GM12878 (cell line): ENCODE data around the gene DTD2. TPM values are rescaled to one million over a fixed set of nuclear protein-coding genes. Genes with fewer than 3 reads are reported as not detected.

Experiments used
- CBX3 ChIP-seq: fragments of 200-600 bp; sonication (generic); IDR thresholded peaks from 2 replicates; pipeline ENCODE4 v1.6.1; 2016; ENCODE audit warnings: low read depth, borderline replicate concordance
- CHD2 ChIP-seq: IDR thresholded peaks from 2 replicates; pipeline ENCODE4 v1.6.1; 2011; ENCODE audit warnings: low read depth, low read length, improper control_type of control experiment, borderline replicate concordance
- ESRRA ChIP-seq: IDR thresholded peaks from 2 replicates; pipeline ENCODE4 v1.6.1; 2012; ENCODE audit warnings: mild to moderate bottlenecking, low read length, improper control_type of control experiment
- EZH2 ChIP-seq: IDR thresholded peaks from 2 replicates; pipeline ENCODE4 v1.6.1; 2012; ENCODE audit warnings: low read depth, mild to moderate bottlenecking, control low read depth, inconsistent platforms, low read length, borderline replicate concordance; ENCODE audit not compliant: control insufficient read depth
- GABPA ChIP-seq: IDR thresholded peaks from 2 replicates; pipeline ENCODE4 v1.6.1; 2014; ENCODE audit warnings: antibody characterized with exemption, low read depth, mild to moderate bottlenecking, inconsistent platforms
- HDAC6 ChIP-seq: fragments of 200-600 bp; sonication (generic); IDR thresholded peaks from one replicate; pipeline ENCODE4 v1.8.0; 2017; ENCODE audit warnings: antibody characterized with exemption; ENCODE audit not compliant: unreplicated experiment
- HDGF ChIP-seq: fragments of 450-650 bp; IDR thresholded peaks from 2 replicates; pipeline ENCODE4 v1.6.1; 2016; ENCODE audit warnings: antibody characterized with exemption
- MEF2A ChIP-seq: IDR thresholded peaks from 2 replicates; pipeline ENCODE4 v1.6.1; 2011; ENCODE audit warnings: low read depth, mild to moderate bottlenecking, low read length, moderate library complexity; ENCODE audit not compliant: insufficient read depth
- MYC ChIP-seq: IDR thresholded peaks from 2 replicates; pipeline ENCODE4 v1.6.1; 2011; ENCODE audit warnings: mild to moderate bottlenecking, low read length, moderate library complexity, inconsistent platforms; ENCODE audit not compliant: insufficient read depth, insufficient replicate concordance, insufficient read length, severe bottlenecking
- POLR2AphosphoS5 ChIP-seq: IDR thresholded peaks from 2 replicates; pipeline ENCODE4 v1.6.1; 2011; ENCODE audit warnings: mild to moderate bottlenecking, low read length, inconsistent platforms
- RELB ChIP-seq: fragments of 450-650 bp; IDR thresholded peaks from 2 replicates; pipeline ENCODE4 v1.6.1; 2017; ENCODE audit warnings: low read depth, mild to moderate bottlenecking, moderate library complexity
- SIX5 ChIP-seq: IDR thresholded peaks from 2 replicates; pipeline ENCODE4 v1.6.1; 2011; ENCODE audit warnings: mild to moderate bottlenecking, low read depth, low read length, moderate library complexity; ENCODE audit not compliant: severe bottlenecking
- SMAD1 ChIP-seq: fragments of 450-650 bp; IDR thresholded peaks from 2 replicates; pipeline ENCODE4 v1.6.1; 2018; ENCODE audit warnings: mild to moderate bottlenecking, low read depth; ENCODE audit not compliant: partially characterized antibody
- SREBF1 ChIP-seq: IDR thresholded peaks from 2 replicates; pipeline ENCODE4 v1.6.1; 2012; ENCODE audit warnings: mild to moderate bottlenecking, low read length
- SREBF2 ChIP-seq: IDR thresholded peaks from 2 replicates; pipeline ENCODE4 v1.6.1; 2012; ENCODE audit warnings: mild to moderate bottlenecking, low read length
- SUPT20H ChIP-seq: IDR thresholded peaks from 2 replicates; pipeline ENCODE4 v1.6.1; 2011; ENCODE audit warnings: low read depth, mild to moderate bottlenecking, low read length, moderate library complexity, borderline replicate concordance; ENCODE audit not compliant: control insufficient read depth
- WRNIP1 ChIP-seq: IDR thresholded peaks from 2 replicates; pipeline ENCODE4 v1.6.1; 2011; ENCODE audit warnings: low read depth, low read length, improper control_type of control experiment, borderline replicate concordance
- ZNF384 ChIP-seq: IDR thresholded peaks from 2 replicates; pipeline ENCODE4 v1.6.1; 2012; ENCODE audit warnings: low read depth, mild to moderate bottlenecking, low read length, improper control_type of control experiment, borderline replicate concordance
- ZSCAN29 ChIP-seq: fragments of 450-650 bp; IDR thresholded peaks from 2 replicates; pipeline ENCODE4 v1.6.1; 2017; ENCODE audit warnings: mild to moderate bottlenecking, moderate library complexity
- ZZZ3 ChIP-seq: IDR thresholded peaks from 2 replicates; pipeline ENCODE4 v1.6.1; 2011; ENCODE audit warnings: low read depth; ENCODE audit not compliant: control insufficient read depth, insufficient read length
- polyA plus RNA-seq, 11 experiments: library from polyadenylated mRNA; depleted of rRNA in 4 of 11; unstranded in 6 of 11; stranded (reverse) in 5 of 11; fragments of >200 nt; fragmentation: Nextera tagmentation in 4 of 11; fragmentation: Illumina TruSeq in 1 of 11; extraction: Ambion mirVana in 4 of 11; extraction: Trizol in 1 of 11; gene quantifications; 1 replicate in 1 of 11; 2 replicates in 10 of 11; pipeline versions ENCODE4 v1.2.1 to v1.2.3, GENCODE V29; 2011 to 2016; ENCODE audit warnings: inconsistent platforms in 2 of 11, missing spikeins in 2 of 11, low read depth in 1 of 11
- total RNA-seq, 4 experiments: library from RNA; depleted of rRNA in 3 of 4; stranded (reverse); fragments of >200 nt in 3 of 4; fragmentation: Illumina TruSeq in 1 of 4; extraction: Trizol in 1 of 4; gene quantifications; 2 replicates each; pipeline versions ENCODE4 v1.2.1 to v1.2.3, GENCODE V29; 2013 to 2021
- TF ChIP-seq, protein P1 (sequence below): IDR thresholded peaks from 2 replicates; pipeline ENCODE4 v1.6.1; 2011; ENCODE audit warnings: borderline replicate concordance, low read depth, mild to moderate bottlenecking, moderate library complexity, mixed read lengths, low read length; ENCODE audit not compliant: insufficient read depth; ENCODE audit errors: extremely low read length
- TF ChIP-seq, protein P2 (sequence below): fragments of 150-350 bp; IDR thresholded peaks from 2 replicates; pipeline ENCODE4 v1.6.1; 2016; ENCODE audit warnings: low read depth, low read length

Gene DTD2
- total and polyA plus RNA-seq, 10 of the 15 experiments (the other 5 are each of a cell fraction or from before 2014, with no cell fraction given) = 4.5 to 32.8 (median 15.9) TPM

DNA sequence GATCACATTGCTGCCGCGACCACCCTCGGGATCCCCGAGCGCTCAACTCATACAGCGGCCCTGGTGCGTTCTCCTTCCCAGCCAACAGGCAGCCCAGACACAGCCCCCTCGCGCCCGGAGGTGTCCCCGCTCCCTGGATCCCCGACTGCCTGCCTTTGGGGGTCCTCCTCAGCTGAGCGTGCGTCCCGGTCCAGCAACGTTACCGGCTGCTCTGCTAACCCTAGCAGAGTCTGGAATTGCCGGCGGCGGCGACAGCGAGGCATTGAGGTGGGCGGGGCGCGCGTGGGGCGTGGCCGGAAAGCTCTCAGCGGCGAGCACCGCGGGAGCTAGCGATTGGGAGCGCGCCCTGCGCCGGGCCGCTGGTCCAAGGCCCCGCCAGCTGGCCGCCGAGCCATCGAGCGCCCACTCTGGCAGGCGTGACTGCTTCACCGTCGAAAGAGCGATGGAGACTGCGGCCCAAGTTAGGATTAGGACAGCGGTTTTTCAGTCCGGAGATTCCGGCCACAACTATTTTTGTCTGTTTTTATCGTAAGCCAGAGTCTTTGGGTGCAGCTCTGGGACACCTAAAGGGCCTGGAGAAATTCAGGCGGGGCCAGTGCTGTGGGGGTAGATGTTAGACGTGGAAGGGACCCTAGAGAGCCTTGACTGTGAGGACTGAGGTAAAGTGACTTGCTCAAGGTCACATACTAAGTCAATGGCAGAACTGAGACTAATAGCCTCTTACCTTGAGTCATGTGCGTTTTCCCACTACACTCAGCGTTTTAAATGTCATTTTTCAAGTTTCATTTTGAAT lies 36.8 kb downstream of the DTD2 start, which contains the start of gene HEATR5A (continued):
- no peak for TF ChIP-seq EZH2
- peak; percentile 87; the same call in 1 of the 2 replicates for TF ChIP-seq ESRRA
- no peak for TF ChIP-seq MEF2A
- TF ChIP-seq ZSCAN29 = no peak
- no peak for TF ChIP-seq SMAD1
- peak; percentile 79 for TF ChIP-seq CHD2
- TF ChIP-seq, protein P1, sequence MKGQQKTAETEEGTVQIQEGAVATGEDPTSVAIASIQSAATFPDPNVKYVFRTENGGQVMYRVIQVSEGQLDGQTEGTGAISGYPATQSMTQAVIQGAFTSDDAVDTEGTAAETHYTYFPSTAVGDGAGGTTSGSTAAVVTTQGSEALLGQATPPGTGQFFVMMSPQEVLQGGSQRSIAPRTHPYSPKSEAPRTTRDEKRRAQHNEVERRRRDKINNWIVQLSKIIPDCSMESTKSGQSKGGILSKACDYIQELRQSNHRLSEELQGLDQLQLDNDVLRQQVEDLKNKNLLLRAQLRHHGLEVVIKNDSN = no peak
- TF ChIP-seq, protein P2, sequence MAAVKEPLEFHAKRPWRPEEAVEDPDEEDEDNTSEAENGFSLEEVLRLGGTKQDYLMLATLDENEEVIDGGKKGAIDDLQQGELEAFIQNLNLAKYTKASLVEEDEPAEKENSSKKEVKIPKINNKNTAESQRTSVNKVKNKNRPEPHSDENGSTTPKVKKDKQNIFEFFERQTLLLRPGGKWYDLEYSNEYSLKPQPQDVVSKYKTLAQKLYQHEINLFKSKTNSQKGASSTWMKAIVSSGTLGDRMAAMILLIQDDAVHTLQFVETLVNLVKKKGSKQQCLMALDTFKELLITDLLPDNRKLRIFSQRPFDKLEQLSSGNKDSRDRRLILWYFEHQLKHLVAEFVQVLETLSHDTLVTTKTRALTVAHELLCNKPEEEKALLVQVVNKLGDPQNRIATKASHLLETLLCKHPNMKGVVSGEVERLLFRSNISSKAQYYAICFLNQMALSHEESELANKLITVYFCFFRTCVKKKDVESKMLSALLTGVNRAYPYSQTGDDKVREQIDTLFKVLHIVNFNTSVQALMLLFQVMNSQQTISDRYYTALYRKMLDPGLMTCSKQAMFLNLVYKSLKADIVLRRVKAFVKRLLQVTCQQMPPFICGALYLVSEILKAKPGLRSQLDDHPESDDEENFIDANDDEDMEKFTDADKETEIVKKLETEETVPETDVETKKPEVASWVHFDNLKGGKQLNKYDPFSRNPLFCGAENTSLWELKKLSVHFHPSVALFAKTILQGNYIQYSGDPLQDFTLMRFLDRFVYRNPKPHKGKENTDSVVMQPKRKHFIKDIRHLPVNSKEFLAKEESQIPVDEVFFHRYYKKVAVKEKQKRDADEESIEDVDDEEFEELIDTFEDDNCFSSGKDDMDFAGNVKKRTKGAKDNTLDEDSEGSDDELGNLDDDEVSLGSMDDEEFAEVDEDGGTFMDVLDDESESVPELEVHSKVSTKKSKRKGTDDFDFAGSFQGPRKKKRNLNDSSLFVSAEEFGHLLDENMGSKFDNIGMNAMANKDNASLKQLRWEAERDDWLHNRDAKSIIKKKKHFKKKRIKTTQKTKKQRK = peak; percentile 36; the same call in 1 of the 2 replicates
- no peak for TF ChIP-seq ZZZ3
- no peak for TF ChIP-seq SUPT20H
- TF ChIP-seq SREBF2 = no peak
- TF ChIP-seq CBX3 = no peak
- TF ChIP-seq WRNIP1 = no peak
- TF ChIP-seq GABPA = no peak
- TF ChIP-seq HDGF = no peak
- TF ChIP-seq ZNF384 = no peak
- no peak for TF ChIP-seq MYC
- TF ChIP-seq SIX5 = peak; percentile 35
- no peak for TF ChIP-seq SREBF1
- peak; percentile 80 for TF ChIP-seq HDAC6
- peak; percentile 98 for TF ChIP-seq POLR2AphosphoS5
- peak; percentile 95 for TF ChIP-seq RELB
